ENCODE results near the gene CARD10. TPM values are rescaled to one million over a fixed set of nuclear protein-coding genes. Genes with fewer than 3 reads are reported as not detected.
A peak's percentile ranks its signal among the peaks of the same experiment; 100 is the strongest.

CARD10 gene
- total and polyA plus RNA-seq, 2 of the 13 experiments (the other 11 are each of a cell fraction or from before 2014, with no cell fraction given), result 35.2 to 55.8 TPM

GRCh38 chr22:37501610-37502341 lies 17.4 kb downstream of the CARD10 start:
- no TSS peak for BruUV-seq (replicated peaks)
- H3K9ac ChIP-seq (ENCODE audit: insufficient read depth, low read depth, low read length), result peak overlapping the region; percentile 64
- WGBS (ENCODE audit: low lambda C conversion rate), result 1% methylated on average over 13 of the region's 14 CpGs
- TF ChIP-seq E2F1 (CRISPR knock-in tag; IDR thresholded peaks at IDR 0.05) (no peak; the same call in 1 of the 2 replicates), MXD4 (CRISPR knock-in tag; IDR thresholded peaks at IDR 0.05) (peak; percentile 76; the same call in 1 of the 2 replicates), ZNF674 (CRISPR knock-in tag; IDR thresholded peaks at IDR 0.05; ENCODE audit: low read depth) (no peak), FOXO1 (CRISPR knock-in tag; IDR thresholded peaks at IDR 0.05) (peak; percentile 93; the same call in 1 of the 2 replicates), HMG20B (CRISPR knock-in tag; conservative IDR thresholded peaks at IDR 0.05) (peak; percentile 89), SNAPC4 (CRISPR knock-in tag; IDR thresholded peaks at IDR 0.05) (peak; percentile 91; the same call in 1 of the 2 replicates), ZNF670 (CRISPR knock-in tag; IDR thresholded peaks at IDR 0.05; ENCODE audit: borderline replicate concordance) (peak; percentile 98), HOXA9 (CRISPR knock-in tag; IDR thresholded peaks at IDR 0.05; ENCODE audit: borderline replicate concordance) (peak; percentile 93), MAZ (IDR thresholded peaks at IDR 0.05; ENCODE audit: borderline replicate concordance, low read depth, low read length) (peak; percentile 89; the same call in 1 of the 2 replicates), MAZ (CRISPR knock-in tag; IDR thresholded peaks at IDR 0.05; ENCODE audit: low read depth) (peak; percentile 95), ZC3H4 (CRISPR knock-in tag; IDR thresholded peaks at IDR 0.05; ENCODE audit: borderline replicate concordance) (no peak), AKAP8 (CRISPR knock-in tag; IDR thresholded peaks at IDR 0.05) (peak; percentile 94; the same call in 1 of the 2 replicates), SP5 (CRISPR knock-in tag; IDR thresholded peaks at IDR 0.05; ENCODE audit: borderline replicate concordance, low read depth) (peak; percentile 99), NFIB (CRISPR knock-in tag; IDR thresholded peaks at IDR 0.05; ENCODE audit: borderline replicate concordance) (no peak), MED8 (CRISPR knock-in tag; IDR thresholded peaks at IDR 0.05; ENCODE audit: insufficient replicate concordance) (peak; percentile 99), HMGA1 (CRISPR knock-in tag; conservative IDR thresholded peaks at IDR 0.05) (no peak)

More at GRCh38 chr22:37501610-37502341, 17.4 kb downstream of the CARD10 start:
- CTCF ChIA-PET (ENCODE audit: low intra/inter-chr PET ratio, low total read pairs), result no interaction called here
- peak; percentile 100 for FAIRE-seq
- H3K4me3 ChIP-seq (replicated peaks in 1 of 3; ENCODE audit: insufficient read depth in 1 of 3, low read depth in 2 of 3, low read length in 3 of 3), result peak overlapping the region in 1 of 3 experiments; percentile 53; a peak in 2 of 6 replicates
- DNase-seq (ENCODE audit: low spot score), result peak; percentile 99
- H3K9me3 ChIP-seq (ENCODE audit: low read length), result no peaks in the 10 kb centered on the region
- H4K20me1 ChIP-seq (ENCODE audit: insufficient read depth, low read length), result no peaks in the 10 kb centered on the region
- ATAC-seq, result peak; percentile 86
- in situ Hi-C loops (cut with HindIII; ENCODE audit: extremely low pct_ligation_motif_present, low pct_unique_long_range_greater_than_20kb) (no loop called here), intact Hi-C loops (cut with micrococcal nuclease; ENCODE audit: unreplicated experiment) (loop anchor here (1.0 kb wide), 1 partner anchor 11 kb away; no protein-coding TSS in a partner anchor)
- POLR2A ChIA-PET, result interaction anchor here (0.8 to 2.2 kb wide), 18 partner anchors 10 to 469 kb away, joined by 3 to 51 read pairs (median 5); partner anchors contain the start of genes CARD10, GGA1, LGALS2 and PDXP
- H3K4me1 ChIP-seq (ENCODE audit: insufficient read depth, low read length), result peaks cover 73% of the 10 kb centered on the region
- no peaks in the 10 kb centered on the region for H3K27me3 ChIP-seq (ENCODE audit: control insufficient read depth in 1 of 2, insufficient read depth in 2 of 2, low read length in 2 of 2)
- H3K36me3 ChIP-seq (replicated peaks in 1 of 2; ENCODE audit: control insufficient read depth in 1 of 2, insufficient read depth in 2 of 2, low read length in 2 of 2), result peaks cover 35 to 65% of the 10 kb centered on the region in 2 experiments
- H2AFZ ChIP-seq (ENCODE audit: low read length), result no peak overlapping the region
- H3K79me2 ChIP-seq (ENCODE audit: insufficient read depth, low read length), result peaks cover 9% of the 10 kb centered on the region
- peak overlapping the region; percentile 79 for H3K4me2 ChIP-seq (ENCODE audit: low read depth, low read length)
- H3K27ac ChIP-seq (ENCODE audit: extremely low read length, insufficient read depth, low read length), result peak overlapping the region; percentile 97

Measured in HepG2 (cell line).